Measurements from ENCODE around the gene LPAR1.

GRCh38 chr9:110877374-110877773 is 160.9 kb downstream of the LPAR1 start:
- no peak for TF ChIP-seq CTCF (IDR thresholded peaks at IDR 0.05)
- no peak for TF ChIP-seq EZH2phosphoT487 (IDR thresholded peaks at IDR 0.05)
- TF ChIP-seq EZH2 (IDR thresholded peaks at IDR 0.05) = no peak
